Gastrocnemius medialis (tissue), 4 donors: Measurements from ENCODE around the gene PTDSS2.
A peak's percentile ranks its signal among the peaks of the same experiment; 100 is the strongest.

Experiments used
- POLR2A ChIP-seq, 2 donors: fragments of 450-650 bp; IDR thresholded peaks; one replicate each; pipeline ENCODE4 v1.6.1; 2017; ENCODE audit warnings: antibody characterized with exemption in 2 of 2, mild to moderate bottlenecking in 2 of 2, moderate library complexity in 2 of 2
- TF ChIP-seq, protein P1 (sequence below), 5 experiments: fragments of 450-650 bp in 3 of 5; fragments of 200-600 bp in 2 of 5; sonication (generic) in 2 of 5; IDR thresholded peaks in 4 of 5; conservative IDR thresholded peaks in 1 of 5; 1 replicate in 4 of 5; 2 replicates in 1 of 5; pipeline ENCODE4 v1.5.1; 2016 to 2019; ENCODE audit warnings: antibody characterized with exemption in 5 of 5, mild to moderate bottlenecking in 3 of 5, moderate library complexity in 3 of 5

DNA sequence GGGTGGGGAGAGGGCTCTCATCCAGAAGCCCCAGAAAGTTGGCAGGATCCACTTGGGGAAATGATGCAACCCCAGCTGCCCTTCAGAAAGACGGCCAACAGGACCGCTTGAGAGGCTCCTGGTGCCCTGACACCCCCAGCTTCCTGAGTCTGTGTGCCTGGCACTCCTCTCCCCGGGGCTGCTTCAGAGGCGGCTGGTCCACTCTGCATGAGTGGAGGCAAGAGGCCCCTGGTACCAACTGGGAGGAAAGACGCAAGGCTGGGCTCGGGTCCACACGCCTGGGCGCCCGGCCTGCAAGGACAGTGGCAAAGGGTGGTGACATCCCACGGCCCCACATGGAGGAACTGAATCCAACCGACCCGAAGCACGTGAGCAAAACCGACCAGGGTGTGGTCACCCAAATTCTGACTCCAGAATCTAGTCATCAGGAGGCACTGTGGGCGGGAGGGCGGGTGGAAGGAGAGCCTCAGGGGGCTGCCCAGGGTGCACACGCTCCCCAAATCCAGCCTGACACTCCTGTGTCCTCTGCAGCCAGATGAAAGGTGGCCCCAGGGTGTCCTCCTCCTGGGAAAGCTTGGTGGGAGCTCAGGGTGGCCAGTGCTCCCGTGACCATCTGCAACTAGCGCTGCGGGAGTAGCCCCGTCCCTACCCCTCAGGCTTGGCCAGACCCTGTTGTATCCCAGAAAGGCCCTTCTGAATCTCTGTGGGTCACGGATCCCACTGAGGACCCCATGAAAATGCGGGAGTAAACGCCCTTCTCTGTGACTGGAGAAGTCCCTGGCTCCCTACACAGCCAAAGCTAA lies 53.3 kb downstream of the PTDSS2 start:
- TF ChIP-seq POLR2A (IDR thresholded peaks at IDR 0.05) = peak in 1 of 2 donors; percentile 22
- TF ChIP-seq, protein P1, sequence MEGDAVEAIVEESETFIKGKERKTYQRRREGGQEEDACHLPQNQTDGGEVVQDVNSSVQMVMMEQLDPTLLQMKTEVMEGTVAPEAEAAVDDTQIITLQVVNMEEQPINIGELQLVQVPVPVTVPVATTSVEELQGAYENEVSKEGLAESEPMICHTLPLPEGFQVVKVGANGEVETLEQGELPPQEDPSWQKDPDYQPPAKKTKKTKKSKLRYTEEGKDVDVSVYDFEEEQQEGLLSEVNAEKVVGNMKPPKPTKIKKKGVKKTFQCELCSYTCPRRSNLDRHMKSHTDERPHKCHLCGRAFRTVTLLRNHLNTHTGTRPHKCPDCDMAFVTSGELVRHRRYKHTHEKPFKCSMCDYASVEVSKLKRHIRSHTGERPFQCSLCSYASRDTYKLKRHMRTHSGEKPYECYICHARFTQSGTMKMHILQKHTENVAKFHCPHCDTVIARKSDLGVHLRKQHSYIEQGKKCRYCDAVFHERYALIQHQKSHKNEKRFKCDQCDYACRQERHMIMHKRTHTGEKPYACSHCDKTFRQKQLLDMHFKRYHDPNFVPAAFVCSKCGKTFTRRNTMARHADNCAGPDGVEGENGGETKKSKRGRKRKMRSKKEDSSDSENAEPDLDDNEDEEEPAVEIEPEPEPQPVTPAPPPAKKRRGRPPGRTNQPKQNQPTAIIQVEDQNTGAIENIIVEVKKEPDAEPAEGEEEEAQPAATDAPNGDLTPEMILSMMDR (IDR thresholded peaks at IDR 0.05 in 4 of 5, conservative IDR thresholded peaks at IDR 0.05 in 1 of 5) = no peak
